HepG2 (cell line): ENCODE data around the gene LTK. TPM values are rescaled to one million over a fixed set of nuclear protein-coding genes. Genes with fewer than 3 reads are reported as not detected.

Source experiments
- ATAC-seq: fragments of 200-7000 bp; cut with Tn5 transposase; 3 replicates; pipeline ENCODE4 v1.9.1; 2020; ENCODE audit warnings: mild to moderate bottlenecking, moderate library complexity
- BruUV-seq: library from RNA; stranded (reverse); fragments of 400-500 nt; replicated peaks from 2 replicates; lab custom pipeline; 2021; lab: Mats Ljungman, UMichigan
- CTCF ChIA-PET: fragments of 300-600 bp; formaldehyde crosslinking; extraction: SDS; loops from one replicate; lab custom pipeline; 2021; ENCODE audit warnings: low total read pairs, inconsistent platforms, low intra/inter-chr PET ratio; lab: Yijun Ruan, JAX
- POLR2A ChIA-PET: fragments of 350-600 bp; sonication (Branson Sonifier 250); formaldehyde crosslinking; loops from one replicate; lab custom pipeline; 2020; ENCODE audit warnings: antibody characterized with exemption, inconsistent platforms; lab: Yijun Ruan, JAX
- DNase-seq: peaks from one replicate; pipeline ENCODE4 v3.0.0-alpha.2; 2015; ENCODE audit warnings: low spot score
- FAIRE-seq: peaks from 3 replicates; lab custom pipeline; 2011; peaks lifted over from hg19 to GRCh38; lab: Jason Lieb, UNC
- H2AFZ ChIP-seq: one replicate; pipeline ENCODE4 v1.6.1; 2011; ENCODE audit warnings: low read length, inconsistent platforms
- H3K27ac ChIP-seq: fragments of 300-600 bp; 3 replicates; pipeline ENCODE4 v1.8.0; 2011; ENCODE audit warnings: mixed run types, mild to moderate bottlenecking, mixed read lengths, low read length, inconsistent platforms; ENCODE audit not compliant: insufficient read depth; ENCODE audit errors: extremely low read length
- H3K27me3 ChIP-seq, 2 experiments: fragments of 200-600 bp in 1 of 2; 2 replicates in 1 of 2; 3 replicates in 1 of 2; pipeline versions ENCODE4 v1.6.0 to v1.8.0; 2011; ENCODE audit warnings: low read length in 2 of 2, mild to moderate bottlenecking in 2 of 2, moderate library complexity in 2 of 2, inconsistent platforms in 1 of 2; ENCODE audit not compliant: insufficient read depth in 2 of 2, control insufficient read depth in 1 of 2
- H3K36me3 ChIP-seq, 2 experiments: fragments of 200-600 bp in 1 of 2; replicated peaks in 1 of 2; 2 replicates in 1 of 2; 3 replicates in 1 of 2; pipeline versions ENCODE4 v1.5.1 to v1.8.0; 2011; ENCODE audit warnings: low read length in 2 of 2, inconsistent platforms in 1 of 2; ENCODE audit not compliant: insufficient read depth in 2 of 2, control insufficient read depth in 1 of 2
- H3K4me1 ChIP-seq: 2 replicates; pipeline ENCODE4 v1.5.1; 2012; ENCODE audit warnings: low read length, inconsistent platforms; ENCODE audit not compliant: insufficient read depth
- H3K4me2 ChIP-seq: 2 replicates; pipeline ENCODE4 v1.6.0; 2011; ENCODE audit warnings: low read depth, low read length, inconsistent platforms
- H3K4me3 ChIP-seq, 3 experiments: fragments of 200-600 bp in 1 of 3; sonication (generic), shearing (Covaris generic) in 1 of 3; replicated peaks in 1 of 3; 2 replicates each; pipeline ENCODE4 v1.5.1; 2011 to 2016; ENCODE audit warnings: low read length in 3 of 3, inconsistent platforms in 2 of 3, low read depth in 2 of 3, mild to moderate bottlenecking in 2 of 3, control low read depth in 1 of 3, mixed read lengths in 1 of 3; ENCODE audit not compliant: insufficient read depth in 1 of 3
- H3K79me2 ChIP-seq: one replicate; pipeline ENCODE4 v1.6.1; 2011; ENCODE audit warnings: low read length, inconsistent platforms; ENCODE audit not compliant: insufficient read depth
- H3K9ac ChIP-seq: 2 replicates; pipeline ENCODE4 v1.6.0; 2011; ENCODE audit warnings: mild to moderate bottlenecking, low read depth, low read length, inconsistent platforms; ENCODE audit not compliant: insufficient read depth
- H3K9me3 ChIP-seq: 2 replicates; pipeline ENCODE4 v1.5.1; 2012; ENCODE audit warnings: mild to moderate bottlenecking, low read length
- H4K20me1 ChIP-seq: 2 replicates; pipeline ENCODE4 v1.6.0; 2011; ENCODE audit warnings: inconsistent platforms, mild to moderate bottlenecking, low read length, moderate library complexity; ENCODE audit not compliant: insufficient read depth
- CCDC6 ChIP-seq: sonication (generic); formaldehyde crosslinking; IDR thresholded peaks from 2 replicates; pipeline ENCODE4 v1.8.1; 2022; ENCODE audit warnings: mild to moderate bottlenecking, missing genetic modification reagents, moderate library complexity
- HDAC1 ChIP-seq: sonication (generic); formaldehyde crosslinking; IDR thresholded peaks from 2 replicates; pipeline ENCODE4 v1.5.1; 2020; ENCODE audit warnings: mild to moderate bottlenecking, missing genetic modification reagents
- MAZ ChIP-seq, 2 experiments: sonication (generic) in 1 of 2; formaldehyde crosslinking in 1 of 2; IDR thresholded peaks; 2 replicates each; pipeline versions ENCODE4 v1.5.0 to v1.6.1; 2012 to 2020; ENCODE audit warnings: low read depth in 2 of 2, mild to moderate bottlenecking in 2 of 2, borderline replicate concordance in 1 of 2, improper control_type of control experiment in 1 of 2, low read length in 1 of 2, missing genetic modification reagents in 1 of 2, moderate library complexity in 1 of 2
- MEIS2 ChIP-seq: sonication (generic); formaldehyde crosslinking; IDR thresholded peaks from 2 replicates; pipeline ENCODE4 v1.9.0; 2021; ENCODE audit warnings: mild to moderate bottlenecking, missing genetic modification reagents
- PCBP1 ChIP-seq: fragments of 200-400 bp; formaldehyde crosslinking; IDR thresholded peaks from 2 replicates; pipeline ENCODE4 v1.6.1; 2017; ENCODE audit warnings: mild to moderate bottlenecking, low read depth, low read length, borderline replicate concordance
- ZNF263 ChIP-seq: sonication (generic); formaldehyde crosslinking; IDR thresholded peaks from 2 replicates; pipeline ENCODE4 v1.4.0; 2020; ENCODE audit warnings: missing genetic modification reagents
- ZNF432 ChIP-seq: sonication (generic); formaldehyde crosslinking; IDR thresholded peaks from 2 replicates; pipeline ENCODE4 v1.5.0; 2020; ENCODE audit warnings: missing genetic modification reagents, mild to moderate bottlenecking, borderline replicate concordance
- WGBS: methylation state at CpG from one replicate; pipeline ENCODE4 v1.1.6; 2017; ENCODE audit warnings: low lambda C conversion rate; 5-methylcytosine and 5-hydroxymethylcytosine counted together
- in situ Hi-C: cut with HindIII; loops from 2 replicates; pipeline ENCODE4 v1.10.0; 2017; ENCODE audit warnings: low pct_unique_long_range_greater_than_20kb; ENCODE audit not compliant: extremely low pct_ligation_motif_present
- intact Hi-C: fragments of 100-400 bp; cut with micrococcal nuclease; formaldehyde crosslinking; loops from one replicate; pipeline ENCODE4 v1.10.0; 2022; ENCODE audit not compliant: unreplicated experiment
- polyA plus RNA-seq, 8 experiments: library from polyadenylated mRNA; depleted of rRNA in 3 of 8; stranded (reverse) in 7 of 8; unstranded in 1 of 8; fragments of >200 nt; fragmentation: Illumina TruSeq in 4 of 8; extraction: Trizol in 4 of 8; gene quantifications; 2 replicates each; pipeline versions ENCODE4 v1.2.1 to v1.2.3, GENCODE V29; 2011 to 2016; ENCODE audit warnings: low read depth in 4 of 8, missing spikeins in 1 of 8, mixed read lengths in 1 of 8; ENCODE audit not compliant: insufficient read depth in 1 of 8
- total RNA-seq, 5 experiments: library from RNA; depleted of rRNA; stranded (reverse); fragments of >200 nt; fragmentation: Illumina TruSeq; extraction: Trizol; gene quantifications; 2 replicates each; pipeline ENCODE4 v1.2.3, GENCODE V29; 2016; ENCODE audit warnings: low read depth in 1 of 5
- TF ChIP-seq, protein P1 (sequence below): IDR thresholded peaks from 2 replicates; pipeline ENCODE4 v1.6.1; 2016; ENCODE audit warnings: missing compliant biosample characterization, missing genetic modification reagents, borderline replicate concordance
- TF ChIP-seq, protein P2 (sequence below): sonication (generic); formaldehyde crosslinking; IDR thresholded peaks from 2 replicates; pipeline ENCODE4 v1.5.0; 2020; ENCODE audit warnings: mild to moderate bottlenecking, missing genetic modification reagents, moderate library complexity
- TF ChIP-seq, protein P3 (sequence below): IDR thresholded peaks from 2 replicates; pipeline ENCODE4 v1.6.1; 2016; ENCODE audit warnings: low read depth, borderline replicate concordance
- TF ChIP-seq, protein P4 (sequence below): sonication (generic); formaldehyde crosslinking; IDR thresholded peaks from 2 replicates; pipeline ENCODE4 v1.4.0; 2020; ENCODE audit warnings: missing genetic modification reagents
- TF ChIP-seq, protein P5 (sequence below): sonication (generic); formaldehyde crosslinking; IDR thresholded peaks from 2 replicates; pipeline ENCODE4 v1.5.1; 2020; ENCODE audit warnings: mild to moderate bottlenecking, moderate library complexity, missing genetic modification reagents

The LTK gene
- total and polyA plus RNA-seq, 2 of the 13 experiments (the other 11 are each of a cell fraction or from before 2014, with no cell fraction given), result 0.01 TPM; not detected in 1

DNA sequence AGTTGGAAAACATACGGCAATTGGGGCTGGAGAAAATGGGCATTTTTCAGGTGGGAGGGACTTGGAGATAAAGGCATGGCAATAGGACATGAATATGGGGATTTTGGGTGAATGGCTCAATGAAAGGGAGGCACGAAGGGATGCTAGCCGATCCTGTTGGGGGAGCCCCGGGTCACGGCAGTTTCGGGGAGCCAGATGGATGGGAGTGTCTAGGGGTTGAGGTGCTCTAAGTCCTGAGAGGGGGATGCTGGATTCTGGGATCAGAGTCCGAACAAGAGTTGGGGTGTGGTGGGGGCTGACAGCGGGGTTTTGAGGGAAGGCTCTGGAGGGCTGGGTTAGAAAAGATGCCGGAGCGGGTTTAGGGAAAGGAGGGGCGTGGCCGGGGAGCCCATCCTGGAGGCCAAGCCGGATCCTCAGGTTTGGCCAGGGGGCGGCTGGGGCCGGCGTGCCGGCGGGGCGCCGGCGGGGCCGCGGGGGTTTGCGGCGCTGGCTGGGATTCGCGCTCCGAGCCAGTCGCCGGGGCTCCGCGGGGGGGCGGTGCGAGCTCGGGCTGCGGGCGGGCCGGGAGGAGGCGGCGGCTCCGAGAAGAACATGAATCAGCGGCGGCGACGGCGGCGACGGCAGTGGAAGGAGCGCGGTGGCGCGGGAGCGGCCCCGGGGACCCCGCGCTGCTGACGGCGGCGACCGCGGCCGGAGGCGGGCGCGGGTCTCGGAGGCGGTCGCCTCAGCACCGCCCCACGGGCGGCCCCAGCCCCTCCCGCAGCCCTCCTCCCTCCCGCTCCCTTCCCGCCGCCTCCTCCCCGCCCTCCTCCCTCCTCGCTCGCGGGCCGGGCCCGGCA is 45.0 kb upstream of the LTK start, which contains the start of gene TYRO3:
TYRO3 (plus strand) TSS at position 813 of the 839 bp plus-strand sequence. CDS start 46 bp downstream, outside the sequence.
- Histone ChIP-seq H3K9me3 (no peaks in the 10 kb centered on the region), H4K20me1 (no peaks in the 10 kb centered on the region), H3K79me2 (no peaks in the 10 kb centered on the region), H3K4me2 (peak within 1 kb of the TSS; percentile 99), H2AFZ (peak within 1 kb of the TSS; percentile 46), H3K27me3 (peaks cover 0 to 5% of the 10 kb centered on the region in 2 experiments; a peak in 2 of 5 replicates), H3K9ac (peak within 1 kb of the TSS; percentile 65), H3K36me3 (0 out of 5 replicates have a peak, but pooled peaks cover 0 to 4% of the 10 kb centered on the region in 2 experiments), H3K4me3 (peak within 1 kb of the TSS; percentile 67 to 82 (median 77)), H3K4me1 (peaks cover 69% of the 10 kb centered on the region), H3K27ac (no peak within 1 kb of the TSS)
- BruUV-seq, result no TSS peak
- FAIRE-seq (no peak), ATAC-seq (peak; percentile 9), DNase-seq (no peak)
- ChIA-PET POLR2A (interaction anchor here (1.0 to 3.6 kb wide), 8 partner anchors 10 to 63 kb away, joined by 4 to 24 read pairs (median 5); partner anchors contain the start of gene RPAP1), CTCF (interaction anchor here (2.1 to 2.7 kb wide), 3 partner anchors 10 to 45 kb away, joined by 6 to 17 read pairs (median 10); no protein-coding TSS in a partner anchor)
- intact Hi-C loops (loop anchor here (5.0 kb wide), 3 partner anchors 44 to 344 kb away; no protein-coding TSS in a partner anchor), in situ Hi-C loops (no loop called here)
- WGBS, result under 1% methylated on average over 13 of the region's 81 CpGs
- TF ChIP-seq MAZ (IDR thresholded peaks at IDR 0.05; ENCODE audit: borderline replicate concordance, low read depth, low read length) (0 out of 2 replicates have a peak, but pooled peaks have one; percentile 17), MAZ (CRISPR knock-in tag; IDR thresholded peaks at IDR 0.05; ENCODE audit: low read depth) (no peak), HDAC1 (CRISPR knock-in tag) (no peak), ZNF263 (CRISPR knock-in tag) (peak; percentile 94), MEIS2 (CRISPR knock-in tag) (no peak), CCDC6 (CRISPR knock-in tag) (0 out of 2 replicates have a peak, but pooled peaks have one; percentile 27), PCBP1 (no peak), ZNF432 (CRISPR knock-in tag) (no peak)
- TF ChIP-seq, protein P1, sequence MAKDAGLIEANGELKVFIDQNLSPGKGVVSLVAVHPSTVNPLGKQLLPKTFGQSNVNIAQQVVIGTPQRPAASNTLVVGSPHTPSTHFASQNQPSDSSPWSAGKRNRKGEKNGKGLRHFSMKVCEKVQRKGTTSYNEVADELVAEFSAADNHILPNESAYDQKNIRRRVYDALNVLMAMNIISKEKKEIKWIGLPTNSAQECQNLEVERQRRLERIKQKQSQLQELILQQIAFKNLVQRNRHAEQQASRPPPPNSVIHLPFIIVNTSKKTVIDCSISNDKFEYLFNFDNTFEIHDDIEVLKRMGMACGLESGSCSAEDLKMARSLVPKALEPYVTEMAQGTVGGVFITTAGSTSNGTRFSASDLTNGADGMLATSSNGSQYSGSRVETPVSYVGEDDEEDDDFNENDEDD (CRISPR knock-in tag), result peak; percentile 30; the same call in 1 of the 2 replicates
- TF ChIP-seq, protein P2, sequence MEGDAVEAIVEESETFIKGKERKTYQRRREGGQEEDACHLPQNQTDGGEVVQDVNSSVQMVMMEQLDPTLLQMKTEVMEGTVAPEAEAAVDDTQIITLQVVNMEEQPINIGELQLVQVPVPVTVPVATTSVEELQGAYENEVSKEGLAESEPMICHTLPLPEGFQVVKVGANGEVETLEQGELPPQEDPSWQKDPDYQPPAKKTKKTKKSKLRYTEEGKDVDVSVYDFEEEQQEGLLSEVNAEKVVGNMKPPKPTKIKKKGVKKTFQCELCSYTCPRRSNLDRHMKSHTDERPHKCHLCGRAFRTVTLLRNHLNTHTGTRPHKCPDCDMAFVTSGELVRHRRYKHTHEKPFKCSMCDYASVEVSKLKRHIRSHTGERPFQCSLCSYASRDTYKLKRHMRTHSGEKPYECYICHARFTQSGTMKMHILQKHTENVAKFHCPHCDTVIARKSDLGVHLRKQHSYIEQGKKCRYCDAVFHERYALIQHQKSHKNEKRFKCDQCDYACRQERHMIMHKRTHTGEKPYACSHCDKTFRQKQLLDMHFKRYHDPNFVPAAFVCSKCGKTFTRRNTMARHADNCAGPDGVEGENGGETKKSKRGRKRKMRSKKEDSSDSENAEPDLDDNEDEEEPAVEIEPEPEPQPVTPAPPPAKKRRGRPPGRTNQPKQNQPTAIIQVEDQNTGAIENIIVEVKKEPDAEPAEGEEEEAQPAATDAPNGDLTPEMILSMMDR (CRISPR knock-in tag), result peak; percentile 27; the same call in 1 of the 2 replicates
- TF ChIP-seq, protein P3, sequence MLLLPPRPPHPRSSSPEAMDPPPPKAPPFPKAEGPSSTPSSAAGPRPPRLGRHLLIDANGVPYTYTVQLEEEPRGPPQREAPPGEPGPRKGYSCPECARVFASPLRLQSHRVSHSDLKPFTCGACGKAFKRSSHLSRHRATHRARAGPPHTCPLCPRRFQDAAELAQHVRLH (CRISPR knock-in tag), result no peak
- TF ChIP-seq, protein P4, sequence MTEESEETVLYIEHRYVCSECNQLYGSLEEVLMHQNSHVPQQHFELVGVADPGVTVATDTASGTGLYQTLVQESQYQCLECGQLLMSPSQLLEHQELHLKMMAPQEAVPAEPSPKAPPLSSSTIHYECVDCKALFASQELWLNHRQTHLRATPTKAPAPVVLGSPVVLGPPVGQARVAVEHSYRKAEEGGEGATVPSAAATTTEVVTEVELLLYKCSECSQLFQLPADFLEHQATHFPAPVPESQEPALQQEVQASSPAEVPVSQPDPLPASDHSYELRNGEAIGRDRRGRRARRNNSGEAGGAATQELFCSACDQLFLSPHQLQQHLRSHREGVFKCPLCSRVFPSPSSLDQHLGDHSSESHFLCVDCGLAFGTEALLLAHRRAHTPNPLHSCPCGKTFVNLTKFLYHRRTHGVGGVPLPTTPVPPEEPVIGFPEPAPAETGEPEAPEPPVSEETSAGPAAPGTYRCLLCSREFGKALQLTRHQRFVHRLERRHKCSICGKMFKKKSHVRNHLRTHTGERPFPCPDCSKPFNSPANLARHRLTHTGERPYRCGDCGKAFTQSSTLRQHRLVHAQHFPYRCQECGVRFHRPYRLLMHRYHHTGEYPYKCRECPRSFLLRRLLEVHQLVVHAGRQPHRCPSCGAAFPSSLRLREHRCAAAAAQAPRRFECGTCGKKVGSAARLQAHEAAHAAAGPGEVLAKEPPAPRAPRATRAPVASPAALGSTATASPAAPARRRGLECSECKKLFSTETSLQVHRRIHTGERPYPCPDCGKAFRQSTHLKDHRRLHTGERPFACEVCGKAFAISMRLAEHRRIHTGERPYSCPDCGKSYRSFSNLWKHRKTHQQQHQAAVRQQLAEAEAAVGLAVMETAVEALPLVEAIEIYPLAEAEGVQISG (CRISPR knock-in tag), result 0 out of 2 replicates have a peak, but pooled peaks have one; percentile 9
- TF ChIP-seq, protein P5, sequence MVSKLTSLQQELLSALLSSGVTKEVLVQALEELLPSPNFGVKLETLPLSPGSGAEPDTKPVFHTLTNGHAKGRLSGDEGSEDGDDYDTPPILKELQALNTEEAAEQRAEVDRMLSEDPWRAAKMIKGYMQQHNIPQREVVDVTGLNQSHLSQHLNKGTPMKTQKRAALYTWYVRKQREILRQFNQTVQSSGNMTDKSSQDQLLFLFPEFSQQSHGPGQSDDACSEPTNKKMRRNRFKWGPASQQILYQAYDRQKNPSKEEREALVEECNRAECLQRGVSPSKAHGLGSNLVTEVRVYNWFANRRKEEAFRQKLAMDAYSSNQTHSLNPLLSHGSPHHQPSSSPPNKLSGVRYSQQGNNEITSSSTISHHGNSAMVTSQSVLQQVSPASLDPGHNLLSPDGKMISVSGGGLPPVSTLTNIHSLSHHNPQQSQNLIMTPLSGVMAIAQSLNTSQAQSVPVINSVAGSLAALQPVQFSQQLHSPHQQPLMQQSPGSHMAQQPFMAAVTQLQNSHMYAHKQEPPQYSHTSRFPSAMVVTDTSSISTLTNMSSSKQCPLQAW (CRISPR knock-in tag), result 0 out of 2 replicates have a peak, but pooled peaks have one; percentile 8
